T-cell (primary cell): ENCODE data around the gene SQSTM1. TPM values are rescaled to one million over a fixed set of nuclear protein-coding genes. Genes with fewer than 3 reads are reported as not detected.
A peak's percentile ranks its signal among the peaks of the same experiment; 100 is the strongest.

Experiments used
- ATAC-seq, 4 experiments: fragments of 200-7000 bp in 3 of 4; fragments of 150-1000 bp in 1 of 4; cut with Tn5 transposase; replicated peaks in 1 of 4; 1 replicate in 3 of 4; 2 replicates in 1 of 4; pipeline ENCODE4 v1.10.0; 2021; ENCODE audit warnings: moderate library complexity in 3 of 4, mild to moderate bottlenecking in 2 of 4, moderate number of reproducible peaks in 1 of 4
- CTCF ChIA-PET, 2 donors: fragments of 300-600 bp; sonication (Branson Sonifier 250); formaldehyde crosslinking; loops; one replicate each; lab custom pipeline; 2022; ENCODE audit warnings: antibody characterized with exemption in 2 of 2; lab: Charles Lee
- POLR2A ChIA-PET, 2 donors: fragments of 300-600 bp; sonication (Branson Sonifier 250); formaldehyde crosslinking; loops; one replicate each; lab custom pipeline; 2022; ENCODE audit warnings: antibody characterized with exemption in 2 of 2; lab: Charles Lee
- DNase-seq, 35 experiments: peaks; one replicate each; pipeline versions ENCODE4 v3.0.0 to v3.0.0-alpha.2; 2013 to 2023
- H3K27ac ChIP-seq: one replicate; pipeline ENCODE4 v1.5.1; 2013; ENCODE audit warnings: low read length
- H3K27me3 ChIP-seq, 2 experiments: replicated peaks in 1 of 2; 1 replicate in 1 of 2; 2 replicates in 1 of 2; pipeline versions ENCODE4 v1.6.1 to v1.7.0; 2013; ENCODE audit warnings: low read length in 1 of 2, mixed read lengths in 1 of 2; ENCODE audit not compliant: control insufficient read depth in 2 of 2, insufficient read depth in 2 of 2; ENCODE audit errors: extremely low read depth in 1 of 2
- H3K36me3 ChIP-seq, 2 donors: 1 replicate in 1 of 2; 2 replicates in 1 of 2; pipeline versions ENCODE4 v1.6.1 to v1.7.0; 2013; ENCODE audit warnings: low read length in 1 of 2; ENCODE audit not compliant: control insufficient read depth in 2 of 2, insufficient read depth in 1 of 2; ENCODE audit errors: extremely low read depth in 1 of 2
- H3K4me1 ChIP-seq, 2 experiments: 1 replicate in 1 of 2; 2 replicates in 1 of 2; pipeline versions ENCODE4 v1.6.1 to v1.7.0; 2013; ENCODE audit warnings: low read length in 2 of 2, mixed read lengths in 1 of 2; ENCODE audit not compliant: insufficient read depth in 2 of 2, control insufficient read depth in 1 of 2; ENCODE audit errors: extremely low read depth in 1 of 2
- H3K4me3 ChIP-seq, 2 donors: 1 replicate in 1 of 2; 2 replicates in 1 of 2; pipeline versions ENCODE4 v1.5.1 to v1.7.0; 2013; ENCODE audit warnings: mild to moderate bottlenecking in 2 of 2, low read length in 1 of 2, moderate library complexity in 1 of 2; ENCODE audit not compliant: control insufficient read depth in 1 of 2; ENCODE audit errors: extremely low read depth in 1 of 2
- H3K9me3 ChIP-seq: 2 replicates; pipeline ENCODE4 v1.7.0; 2013
- H3K27ac Mint-ChIP-seq, 2 donors: one replicate each; pipeline ENCODE4 v1.8.0; 2020 to 2021; ENCODE audit warnings: mild to moderate bottlenecking in 2 of 2, mixed read lengths in 2 of 2
- H3K27me3 Mint-ChIP-seq, 2 donors: one replicate each; pipeline ENCODE4 v1.8.0; 2021 to 2022; ENCODE audit warnings: mixed read lengths in 2 of 2
- H3K36me3 Mint-ChIP-seq: one replicate; pipeline ENCODE4 v1.8.0; 2021; ENCODE audit warnings: mixed read lengths
- H3K4me1 Mint-ChIP-seq, 3 donors: one replicate each; pipeline ENCODE4 v1.8.0; 2020 to 2022; ENCODE audit warnings: mixed read lengths in 3 of 3, mild to moderate bottlenecking in 1 of 3
- H3K4me3 Mint-ChIP-seq, 3 donors: one replicate each; pipeline ENCODE4 v1.8.0; 2020 to 2022; ENCODE audit warnings: mild to moderate bottlenecking in 3 of 3, mixed read lengths in 3 of 3, moderate library complexity in 3 of 3
- H3K9me3 Mint-ChIP-seq, 3 donors: one replicate each; pipeline ENCODE4 v1.8.0; 2020 to 2022; ENCODE audit warnings: mixed read lengths in 3 of 3
- WGBS: methylation state at CpG from one replicate; pipeline ENCODE4 v1.1.5; 2013; ENCODE audit warnings: missing lambda C conversion rate; ENCODE audit not compliant: insufficient coverage; 5-methylcytosine and 5-hydroxymethylcytosine counted together
- total RNA-seq, 35 experiments: library from RNA in 6 of 35; stranded (reverse) in 6 of 35; fragments of 120-200 nt in 1 of 35; gene quantifications; one replicate each; pipeline versions ENCODE4 v1.2.1 to v1.2.4 and lab custom pipeline; 2013 to 2026

The SQSTM1 gene
- total RNA-seq, 5 donors from 2014 or later (not counting 1 experiment from before 2014, with no cell fraction given) = 220 to 327 (median 280) TPM

DNA sequence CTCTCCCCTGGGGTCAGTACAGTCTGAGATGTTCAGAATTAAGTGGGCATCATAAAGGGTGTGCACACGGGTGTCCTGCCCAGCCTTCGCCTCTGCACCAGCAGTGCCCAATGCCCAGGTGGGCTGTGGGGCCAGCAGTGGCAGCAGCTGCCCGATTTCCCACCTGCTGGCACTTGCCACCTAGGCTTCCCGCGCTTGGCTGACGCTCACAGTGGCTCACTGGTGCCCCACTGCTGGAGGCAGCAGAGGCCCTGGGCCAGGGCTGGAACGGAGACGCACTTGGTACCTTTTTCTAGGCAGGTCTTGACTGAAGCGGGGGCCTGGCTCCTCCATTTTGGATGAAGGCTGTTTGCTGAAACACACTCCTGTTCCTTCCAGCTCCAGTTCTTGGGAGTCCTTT lies 20.9 kb downstream of the SQSTM1 start:
- no peak overlapping the region for H3K4me3 Mint-ChIP-seq

GRCh38 chr5:179852993-179853547 lies 32.4 kb downstream of the SQSTM1 start:
- peaks cover 0 to 16% of the 10 kb centered on the region in 2 experiments for H3K4me1 ChIP-seq
- Mint-ChIP-seq H3K36me3 (peaks cover 8% of the 10 kb centered on the region), H3K27me3 (no peaks in the 10 kb centered on the region), H3K27ac (no peak overlapping the region), H3K9me3 (no peaks in the 10 kb centered on the region), H3K4me3 (no peak overlapping the region), H3K4me1 (peaks cover 11 to 28% (median 18%) of the 10 kb centered on the region in 3 donors)
- POLR2A ChIA-PET = interaction anchor here in 1 of 2 donors (0.6 kb wide), 1 partner anchor 238 kb away, joined by 3 read pairs; no protein-coding TSS in a partner anchor
- no peak overlapping the region for H3K4me3 ChIP-seq
- WGBS = 90% methylated on average over 5 of the region's 8 CpGs
- no peaks in the 10 kb centered on the region for H3K27me3 ChIP-seq
- no peak for ATAC-seq
- no peak for DNase-seq
- H3K36me3 ChIP-seq = peaks cover 11 to 48% of the 10 kb centered on the region in 2 donors
- H3K9me3 ChIP-seq = no peaks in the 10 kb centered on the region
- CTCF ChIA-PET = interaction anchor here in 1 of 2 donors (0.7 kb wide), 1 partner anchor 21 kb away, joined by 4 read pairs; no protein-coding TSS in a partner anchor
- H3K27ac ChIP-seq = no peak overlapping the region

More for the DNA sequence above, 20.9 kb downstream of the SQSTM1 start:
- no peak for ATAC-seq
- over 99% methylated on average over 9 of the region's 9 CpGs for WGBS
- Mint-ChIP-seq H3K4me1 (peaks cover 7 to 13% (median 10%) of the 10 kb centered on the region in 3 donors), H3K9me3 (peaks cover 0 to 5% (median 4%) of the 10 kb centered on the region in 3 donors), H3K27me3 (no peaks in the 10 kb centered on the region), H3K36me3 (peaks cover 44% of the 10 kb centered on the region), H3K27ac (peak overlapping the region; percentile 27 to 66)
- H3K27ac ChIP-seq = no peak overlapping the region
- no peaks in the 10 kb centered on the region for H3K27me3 ChIP-seq
- no peaks in the 10 kb centered on the region for H3K9me3 ChIP-seq
- peaks cover 0 to 14% of the 10 kb centered on the region in 2 experiments for H3K4me1 ChIP-seq
- no peak for DNase-seq
- peaks cover 0 to 48% of the 10 kb centered on the region in 2 donors for H3K36me3 ChIP-seq
- POLR2A ChIA-PET = interaction anchor here in 1 of 2 donors (0.5 kb wide), 1 partner anchor 733 kb away, joined by 3 read pairs; no protein-coding TSS in a partner anchor
- H3K4me3 ChIP-seq = no peak overlapping the region
- CTCF ChIA-PET = no interaction called here

- WGBS = 98% methylated on average over 5 of the region's 8 CpGs
- no peak overlapping the region for H3K4me3 ChIP-seq
- peaks cover 0 to 19% of the 10 kb centered on the region in 2 experiments for H3K4me1 ChIP-seq
- H3K36me3 ChIP-seq = peaks cover 5 to 41% of the 10 kb centered on the region in 2 donors
- ChIA-PET CTCF (interaction anchor here in 1 of 2 donors (0.5 to 0.7 kb wide), 2 partner anchors 21 to 236 kb away, joined by 3 to 4 read pairs; no protein-coding TSS in a partner anchor), POLR2A (no interaction called here)
- Mint-ChIP-seq H3K27ac (no peak overlapping the region), H3K4me1 (peaks cover 12 to 36% (median 20%) of the 10 kb centered on the region in 3 donors), H3K4me3 (no peak overlapping the region), H3K27me3 (no peaks in the 10 kb centered on the region), H3K9me3 (no peaks in the 10 kb centered on the region), H3K36me3 (peaks cover 8% of the 10 kb centered on the region)
- H3K9me3 ChIP-seq = no peaks in the 10 kb centered on the region
- no peak for DNase-seq
- ATAC-seq = no peak
- H3K27me3 ChIP-seq = no peaks in the 10 kb centered on the region
- H3K27ac ChIP-seq = no peak overlapping the region
Observed at GRCh38 chr5:179854356-179854755, 33.7 kb downstream of the SQSTM1 start.

GRCh38 chr5:179858241-179858585 lies 37.5 kb downstream of the SQSTM1 start:
- Histone ChIP-seq H3K4me3 (peak overlapping the region; percentile 80 to 88), H3K36me3 (peaks cover 2 to 13% of the 10 kb centered on the region in 2 donors), H3K9me3 (no peaks in the 10 kb centered on the region), H3K27me3 (no peaks in the 10 kb centered on the region), H3K4me1 (peaks cover 0 to 24% of the 10 kb centered on the region in 2 experiments), H3K27ac (peak overlapping the region; percentile 29)
- under 1% methylated on average over 27 of the region's 32 CpGs for WGBS
- H3K4me3 Mint-ChIP-seq = peak overlapping the region; percentile 80 to 95 (median 93)
- POLR2A ChIA-PET = interaction anchor here (0.5 to 0.6 kb wide), 2 partner anchors 11 to 35 kb away, joined by 3 to 6 read pairs; no protein-coding TSS in a partner anchor
- H3K27ac Mint-ChIP-seq = peak overlapping the region; percentile 92
- H3K4me1 Mint-ChIP-seq = peaks cover 12 to 32% (median 26%) of the 10 kb centered on the region in 3 donors
- DNase-seq = peak in 30 of 35 experiments; percentile 20 to 72 (median 39)
- peak; percentile 71 to 76 (median 74) for ATAC-seq
- H3K27me3 Mint-ChIP-seq = no peaks in the 10 kb centered on the region
- no peaks in the 10 kb centered on the region for H3K9me3 Mint-ChIP-seq
- peaks cover 6% of the 10 kb centered on the region for H3K36me3 Mint-ChIP-seq
- CTCF ChIA-PET = interaction anchor here (0.6 to 1.0 kb wide), 2 partner anchors 45 to 96 kb away, joined by 3 to 4 read pairs; no protein-coding TSS in a partner anchor

DNA sequence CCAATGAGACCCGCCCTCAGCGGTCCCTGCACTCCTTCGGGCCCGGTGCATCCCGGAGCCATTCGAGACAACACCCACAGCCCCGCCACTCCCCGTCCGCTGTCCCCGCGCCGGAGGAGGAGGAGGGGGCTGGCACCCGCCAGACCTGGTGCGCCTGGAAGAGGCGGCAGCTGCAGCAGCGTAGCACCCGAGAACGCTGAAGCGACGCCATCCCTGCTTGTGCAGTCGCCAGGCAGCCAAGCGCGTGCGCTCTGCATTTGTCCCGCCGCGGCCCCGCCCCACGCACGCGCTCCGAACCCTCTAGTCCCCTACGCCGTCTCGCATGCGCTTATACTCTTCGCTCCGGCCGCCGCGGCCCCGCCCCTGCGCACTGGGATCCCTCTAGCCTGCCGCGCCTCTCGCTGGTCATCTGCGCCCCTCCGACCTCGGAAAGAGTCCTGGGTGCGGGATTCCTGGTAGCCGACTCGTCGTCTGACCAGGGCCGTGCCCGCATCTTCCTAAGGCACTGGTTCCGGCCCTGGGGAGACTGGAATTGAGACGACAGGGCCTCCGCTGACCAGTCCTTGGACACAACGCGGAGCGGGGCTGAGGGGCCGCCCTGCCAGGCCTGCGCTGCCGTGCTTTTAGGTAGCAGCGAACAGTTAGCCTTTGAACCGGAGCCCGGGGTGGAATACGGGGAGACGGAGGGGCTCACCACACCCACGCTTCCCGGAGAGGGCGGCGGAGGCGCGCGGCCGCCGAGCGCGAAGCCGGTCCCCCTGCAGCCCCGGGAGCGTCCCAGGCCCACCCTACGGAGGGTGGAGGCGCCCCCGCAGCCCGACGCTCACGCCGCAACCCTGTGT lies 38.1 kb downstream of the SQSTM1 start, which contains the start of gene MRNIP:
Gene MRNIP, minus strand, starts transcription at position 232 of the 842 bp plus-strand sequence. Its CDS starts 21 bp downstream, at position 211.
- WGBS = 0% methylated on average over 71 of the region's 90 CpGs
- Mint-ChIP-seq H3K36me3 (peaks cover 6% of the 10 kb centered on the region), H3K27ac (peak within 1 kb of the TSS; percentile 92), H3K4me1 (peaks cover 12 to 32% (median 26%) of the 10 kb centered on the region in 3 donors), H3K4me3 (peak within 1 kb of the TSS; percentile 80 to 95 (median 93)), H3K9me3 (no peaks in the 10 kb centered on the region), H3K27me3 (no peaks in the 10 kb centered on the region)
- ATAC-seq = peak; percentile 94 to 96 (median 96)
- H3K4me1 ChIP-seq = peaks cover 0 to 24% of the 10 kb centered on the region in 2 experiments
- peak within 1 kb of the TSS; percentile 29 for H3K27ac ChIP-seq
- DNase-seq = peak; percentile 75 to 93 (median 85)
- H3K36me3 ChIP-seq = peaks cover 2 to 17% of the 10 kb centered on the region in 2 donors
- POLR2A ChIA-PET = interaction anchor here (0.5 to 0.6 kb wide), 3 partner anchors 12 to 79 kb away, joined by 3 to 6 read pairs (median 3); no protein-coding TSS in a partner anchor
- no peaks in the 10 kb centered on the region for H3K9me3 ChIP-seq
- CTCF ChIA-PET = interaction anchor here (0.6 to 1.0 kb wide), 2 partner anchors 44 to 96 kb away, joined by 3 to 4 read pairs; no protein-coding TSS in a partner anchor
- H3K27me3 ChIP-seq = no peaks in the 10 kb centered on the region
- peak within 1 kb of the TSS; percentile 80 to 88 for H3K4me3 ChIP-seq
